IgD-negative memory B cell (primary cell): Measurements from ENCODE around the gene MYL6. TPM values are rescaled to one million over a fixed set of nuclear protein-coding genes. Genes with fewer than 3 reads are reported as not detected.
"Not testable (repeated sequence)": the region's sequence is repeated elsewhere in the genome, so short reads cannot be mapped to it uniquely, and the experiment has no call there.

Experiments
- H3K27ac Mint-ChIP-seq, 3 donors: one replicate each; pipeline ENCODE4 v1.8.0; 2020 to 2022; ENCODE audit warnings: mild to moderate bottlenecking in 3 of 3, mixed read lengths in 3 of 3, moderate library complexity in 1 of 3
- H3K27me3 Mint-ChIP-seq: one replicate; pipeline ENCODE4 v1.8.0; 2021; ENCODE audit warnings: mixed read lengths
- H3K36me3 Mint-ChIP-seq: one replicate; pipeline ENCODE4 v1.8.0; 2020; ENCODE audit warnings: mild to moderate bottlenecking, mixed read lengths
- H3K4me1 Mint-ChIP-seq, 3 donors: one replicate each; pipeline ENCODE4 v1.8.0; 2020 to 2022; ENCODE audit warnings: mixed read lengths in 3 of 3, mild to moderate bottlenecking in 1 of 3
- H3K4me3 Mint-ChIP-seq, 4 donors: one replicate each; pipeline ENCODE4 v1.8.0; 2020 to 2022; ENCODE audit warnings: mild to moderate bottlenecking in 4 of 4, mixed read lengths in 4 of 4, moderate library complexity in 3 of 4
- H3K9me3 Mint-ChIP-seq, 3 donors: one replicate each; pipeline ENCODE4 v1.8.0; 2020 to 2021; ENCODE audit warnings: mixed read lengths in 3 of 3, mild to moderate bottlenecking in 1 of 3
- polyA plus RNA-seq: library from polyadenylated mRNA; unstranded; fragments of 300-500 nt; fragmentation: Illumina TruSeq; gene quantifications from one replicate; pipeline ENCODE4 v1.2.3, GENCODE V29; 2021

Gene MYL6
- 1,656 TPM for polyA plus RNA-seq

- no peaks in the 10 kb centered on the region for H3K9me3 Mint-ChIP-seq
- peaks cover 4% of the 10 kb centered on the region for H3K36me3 Mint-ChIP-seq
- H3K4me1 Mint-ChIP-seq, result peaks cover 18 to 29% (median 27%) of the 10 kb centered on the region in 3 donors
- H3K27me3 Mint-ChIP-seq, result no peaks in the 10 kb centered on the region
- peak within 1 kb of the TSS; percentile 79 to 100 (median 99) for H3K4me3 Mint-ChIP-seq
- peak within 1 kb of the TSS; percentile 64 to 99 (median 97) for H3K27ac Mint-ChIP-seq
Observed at GRCh38 chr12:56158029-56158925, at the start of gene MYL6. TSS of gene MYL6 (plus strand) at chr12:56158359. CDS start at chr12:56158402, 43 bp downstream.

DNA sequence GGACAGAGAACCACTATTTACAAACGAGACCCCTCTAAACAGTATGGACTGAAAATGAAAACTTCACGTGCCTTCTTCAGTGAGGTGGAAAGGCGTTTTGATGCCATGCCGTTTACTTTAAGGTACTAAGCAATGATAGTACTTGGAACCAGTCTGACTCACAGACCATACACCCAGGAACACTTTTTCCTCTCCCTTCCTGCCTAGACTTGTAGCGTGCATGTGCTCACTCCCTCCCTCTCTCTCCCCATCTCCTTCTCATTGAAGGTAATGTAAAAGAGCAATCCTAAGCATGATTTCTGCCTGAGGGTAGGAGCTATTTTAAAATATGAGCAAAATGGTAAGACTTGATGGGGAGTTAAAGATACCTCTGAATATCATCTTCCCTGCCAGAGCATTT, 47.6 kb upstream of the MYL6 start:
- no peaks in the 10 kb centered on the region for H3K27me3 Mint-ChIP-seq
- no peaks in the 10 kb centered on the region for H3K9me3 Mint-ChIP-seq
- no peak overlapping the region for H3K27ac Mint-ChIP-seq
- peaks cover 10 to 11% (median 10%) of the 10 kb centered on the region in 3 donors for H3K4me1 Mint-ChIP-seq
- H3K4me3 Mint-ChIP-seq, result no peak overlapping the region
- H3K36me3 Mint-ChIP-seq, result peaks cover 10% of the 10 kb centered on the region

DNA sequence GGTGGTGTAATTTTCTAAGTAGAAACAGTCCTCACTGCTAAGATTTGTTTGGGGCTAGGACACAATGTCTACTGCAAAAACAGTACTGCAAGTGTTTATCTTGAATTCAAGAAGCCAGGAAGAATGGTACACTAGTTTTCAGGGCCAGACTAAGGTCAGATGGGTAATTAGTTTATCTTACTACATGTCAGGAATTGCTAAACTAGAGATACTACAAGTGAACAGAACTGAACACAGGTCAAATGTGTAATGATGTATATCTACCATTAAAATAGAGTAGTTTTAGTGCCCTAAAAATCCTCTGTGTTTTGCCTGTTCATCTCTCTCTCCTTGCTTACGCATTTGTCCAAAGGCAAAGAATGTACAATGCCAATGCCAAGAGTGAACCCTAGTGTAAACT, 44.1 kb upstream of the MYL6 start:
- Mint-ChIP-seq H3K36me3 (peaks cover 15% of the 10 kb centered on the region), H3K4me1 (peaks cover 13 to 18% (median 17%) of the 10 kb centered on the region in 3 donors), H3K4me3 (peak overlapping the region in 3 of 4 donors; percentile 54 to 72 (median 70))

GRCh38 chr12:56115329-56115728, 42.8 kb upstream of the MYL6 start:
- Mint-ChIP-seq H3K27ac (peak overlapping the region; percentile 88 to 99 (median 96)), H3K27me3 (no peaks in the 10 kb centered on the region), H3K36me3 (peaks cover 15% of the 10 kb centered on the region), H3K4me3 (peak overlapping the region; percentile 85 to 99 (median 96)), H3K4me1 (peaks cover 18 to 24% (median 23%) of the 10 kb centered on the region in 3 donors), H3K9me3 (no peaks in the 10 kb centered on the region)

More for the DNA sequence above, 44.1 kb upstream of the MYL6 start:
- H3K27ac Mint-ChIP-seq, result peak overlapping the region in 1 of 3 donors; percentile 21
- no peaks in the 10 kb centered on the region for H3K27me3 Mint-ChIP-seq
- no peaks in the 10 kb centered on the region for H3K9me3 Mint-ChIP-seq

DNA sequence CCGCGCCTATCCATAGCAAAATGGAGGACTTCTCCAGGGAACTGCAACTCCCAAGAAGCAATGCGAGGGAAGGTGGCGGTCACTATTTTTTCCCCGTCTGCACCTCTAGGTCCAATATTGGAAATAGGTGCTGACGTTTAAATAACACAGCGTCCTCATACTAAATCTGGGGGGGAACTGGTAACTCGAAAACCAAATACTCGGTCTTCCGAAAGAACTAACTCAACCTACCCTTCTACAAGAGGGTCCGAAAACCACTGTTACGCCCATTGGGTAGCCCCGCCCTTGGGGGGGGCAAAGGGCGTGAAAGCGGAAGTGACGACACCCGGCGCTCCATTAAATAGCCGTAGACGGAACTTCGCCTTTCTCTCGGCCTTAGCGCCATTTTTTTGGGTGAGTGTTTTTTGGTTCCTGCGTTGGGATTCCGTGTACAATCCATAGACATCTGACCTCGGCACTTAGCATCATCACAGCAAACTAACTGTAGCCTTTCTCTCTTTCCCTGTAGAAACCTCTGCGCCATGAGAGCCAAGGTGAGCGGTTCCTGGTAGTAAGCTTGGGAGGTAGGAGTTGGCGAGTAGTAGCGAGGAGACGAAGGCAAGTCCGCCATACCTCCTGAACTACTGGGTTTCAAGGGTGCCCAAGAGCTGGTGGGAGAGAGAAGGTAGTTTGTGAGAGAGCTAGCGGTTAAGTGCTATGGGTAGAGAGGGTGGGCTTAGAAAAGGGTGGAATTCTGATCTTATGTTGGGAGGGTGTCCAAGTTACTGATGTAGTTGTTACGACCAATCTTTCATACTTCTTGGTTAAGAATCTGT, 41.7 kb upstream of the MYL6 start, which contains the start of gene RPL41:
TSS of gene RPL41 (plus strand) at position 367 of the 815 bp plus-strand sequence.
- no peaks in the 10 kb centered on the region for H3K27me3 Mint-ChIP-seq
- H3K4me3 Mint-ChIP-seq, result peak within 1 kb of the TSS; percentile 85 to 99 (median 96)
- H3K27ac Mint-ChIP-seq, result peak within 1 kb of the TSS; percentile 88 to 99 (median 96)
- H3K9me3 Mint-ChIP-seq, result no peaks in the 10 kb centered on the region
- H3K4me1 Mint-ChIP-seq, result peaks cover 18 to 24% (median 23%) of the 10 kb centered on the region in 3 donors
- peaks cover 11% of the 10 kb centered on the region for H3K36me3 Mint-ChIP-seq

DNA sequence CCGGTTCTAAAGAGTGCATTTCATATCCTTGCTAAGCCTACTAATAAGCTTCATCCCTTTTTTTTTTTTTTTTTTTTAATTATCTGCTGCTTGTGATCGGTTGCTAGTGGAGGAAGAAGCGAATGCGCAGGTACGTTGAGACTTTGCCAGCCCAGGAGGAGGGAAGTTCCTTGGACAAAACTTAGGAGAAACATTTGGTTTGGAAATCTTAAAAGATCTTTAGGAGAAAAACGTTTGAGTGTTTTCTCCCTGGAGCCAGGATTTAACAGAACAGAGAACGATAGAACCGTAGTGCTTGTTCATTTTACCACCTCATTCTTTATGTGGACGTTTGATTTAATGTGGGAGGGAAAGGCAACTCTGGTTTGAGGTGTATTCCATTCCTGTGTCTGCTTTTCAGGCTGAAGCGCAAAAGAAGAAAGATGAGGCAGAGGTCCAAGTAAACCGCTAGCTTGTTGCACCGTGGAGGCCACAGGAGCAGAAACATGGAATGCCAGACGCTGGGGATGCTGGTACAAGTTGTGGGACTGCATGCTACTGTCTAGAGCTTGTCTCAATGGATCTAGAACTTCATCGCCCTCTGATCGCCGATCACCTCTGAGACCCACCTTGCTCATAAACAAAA, 41.0 kb upstream of the MYL6 start:
- Mint-ChIP-seq H3K4me1 (peaks cover 18 to 24% (median 23%) of the 10 kb centered on the region in 3 donors), H3K36me3 (peaks cover 11% of the 10 kb centered on the region), H3K4me3 (peak overlapping the region; percentile 85 to 99 (median 96)), H3K27ac (peak overlapping the region; percentile 88 to 99 (median 96))
- H3K27me3 Mint-ChIP-seq, H3K9me3 Mint-ChIP-seq: not testable (repeated sequence)

DNA sequence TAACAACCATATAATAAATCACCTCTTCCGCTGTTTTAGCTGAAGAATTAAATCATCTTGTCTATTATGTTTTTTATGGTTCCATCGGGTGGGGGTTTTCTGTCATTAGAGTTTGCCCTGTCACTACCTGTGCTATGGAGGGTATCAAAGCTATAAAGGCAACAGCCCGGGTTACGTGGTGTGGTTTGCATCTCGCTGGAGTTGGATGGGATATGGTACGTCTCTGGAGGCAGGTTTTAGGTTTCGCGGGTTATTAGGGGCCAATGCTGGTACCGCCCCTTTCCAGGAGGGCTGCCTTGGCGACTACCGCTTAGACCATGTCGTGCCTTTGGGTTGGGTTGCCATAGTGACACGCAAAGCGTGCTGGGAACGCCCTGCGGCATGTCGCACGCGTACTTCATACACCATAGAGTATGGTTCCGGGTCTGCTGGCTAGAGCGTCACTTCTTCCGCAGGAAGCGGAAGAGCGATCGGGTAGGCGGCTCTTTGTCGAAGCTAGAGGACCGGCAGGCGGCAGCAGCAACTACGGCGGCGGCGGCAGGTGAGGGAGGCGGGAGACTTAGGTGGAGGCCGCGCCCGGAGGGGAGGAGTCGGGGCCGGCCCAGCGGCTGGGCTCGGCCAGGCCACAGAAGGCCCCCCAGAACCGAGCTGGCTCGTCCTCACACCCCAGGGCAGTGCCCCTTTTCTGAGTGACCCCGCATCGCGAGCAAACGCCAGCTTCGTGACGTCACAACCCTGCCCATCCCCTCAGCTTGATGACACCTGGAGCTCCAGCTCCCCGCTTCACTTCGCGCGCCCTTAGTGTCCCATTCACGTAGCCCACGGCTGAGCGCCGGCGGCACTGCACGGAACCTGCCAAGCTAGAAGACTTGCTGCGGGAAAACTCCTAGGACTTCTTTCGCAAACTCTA, 40.1 kb upstream of the MYL6 start, which contains the start of gene ZC3H10:
TSS of gene ZC3H10 (plus strand) at position 489 of the 910 bp plus-strand sequence. CDS start 2,297 bp downstream, outside the sequence.
- peaks cover 18 to 24% (median 23%) of the 10 kb centered on the region in 3 donors for H3K4me1 Mint-ChIP-seq
- peak within 1 kb of the TSS; percentile 85 to 99 (median 96) for H3K4me3 Mint-ChIP-seq
- no peaks in the 10 kb centered on the region for H3K9me3 Mint-ChIP-seq
- H3K27ac Mint-ChIP-seq, result peak within 1 kb of the TSS; percentile 88 to 99 (median 96)
- H3K36me3 Mint-ChIP-seq, result peaks cover 10% of the 10 kb centered on the region
- H3K27me3 Mint-ChIP-seq, result no peaks in the 10 kb centered on the region

DNA sequence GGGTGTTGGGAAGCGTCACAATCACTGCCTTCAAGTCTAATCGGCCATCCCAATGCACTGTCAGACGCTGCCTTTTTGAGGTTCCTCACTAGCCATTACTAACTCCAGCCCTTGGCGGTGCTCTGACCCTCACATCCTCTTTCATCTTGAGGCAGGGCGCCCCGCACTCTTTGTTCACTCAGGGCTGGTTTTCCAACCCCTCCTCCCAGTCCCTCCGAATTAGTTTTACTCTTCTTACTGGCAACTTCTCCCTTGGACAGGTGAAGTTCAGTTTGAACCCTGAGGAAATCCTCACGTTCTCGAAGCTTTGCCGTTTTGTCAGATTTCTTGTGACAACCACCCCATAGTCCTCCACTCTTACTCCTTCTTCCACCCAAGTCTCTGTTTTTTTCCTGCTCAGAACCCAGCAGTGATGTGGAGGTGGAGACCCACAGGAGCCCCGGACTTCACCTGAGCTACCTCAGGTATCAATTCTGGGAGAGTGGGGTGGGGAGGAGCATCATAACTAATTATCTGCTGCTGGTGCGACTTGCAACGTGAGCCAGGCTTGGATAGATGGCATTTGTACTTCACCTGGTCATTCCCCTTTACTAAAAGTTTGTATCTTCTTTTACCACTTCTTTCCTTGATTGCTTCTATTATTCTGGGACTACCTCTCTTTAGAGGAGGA, 39.3 kb upstream of the MYL6 start:
- peaks cover 18 to 24% (median 23%) of the 10 kb centered on the region in 3 donors for H3K4me1 Mint-ChIP-seq
- no peaks in the 10 kb centered on the region for H3K9me3 Mint-ChIP-seq
- peak overlapping the region; percentile 85 to 99 (median 96) for H3K4me3 Mint-ChIP-seq
- peak overlapping the region; percentile 88 to 99 (median 96) for H3K27ac Mint-ChIP-seq
- H3K27me3 Mint-ChIP-seq, result no peaks in the 10 kb centered on the region
- H3K36me3 Mint-ChIP-seq, result peaks cover 8% of the 10 kb centered on the region

- Mint-ChIP-seq H3K4me3 (peak overlapping the region; percentile 85 to 99 (median 96)), H3K27me3 (no peaks in the 10 kb centered on the region), H3K9me3 (no peaks in the 10 kb centered on the region), H3K4me1 (peaks cover 18 to 26% (median 23%) of the 10 kb centered on the region in 3 donors), H3K36me3 (peaks cover 8% of the 10 kb centered on the region), H3K27ac (peak overlapping the region; percentile 65 to 99 (median 88))
Observed at GRCh38 chr12:56119361-56119796, 38.8 kb upstream of the MYL6 start.

DNA sequence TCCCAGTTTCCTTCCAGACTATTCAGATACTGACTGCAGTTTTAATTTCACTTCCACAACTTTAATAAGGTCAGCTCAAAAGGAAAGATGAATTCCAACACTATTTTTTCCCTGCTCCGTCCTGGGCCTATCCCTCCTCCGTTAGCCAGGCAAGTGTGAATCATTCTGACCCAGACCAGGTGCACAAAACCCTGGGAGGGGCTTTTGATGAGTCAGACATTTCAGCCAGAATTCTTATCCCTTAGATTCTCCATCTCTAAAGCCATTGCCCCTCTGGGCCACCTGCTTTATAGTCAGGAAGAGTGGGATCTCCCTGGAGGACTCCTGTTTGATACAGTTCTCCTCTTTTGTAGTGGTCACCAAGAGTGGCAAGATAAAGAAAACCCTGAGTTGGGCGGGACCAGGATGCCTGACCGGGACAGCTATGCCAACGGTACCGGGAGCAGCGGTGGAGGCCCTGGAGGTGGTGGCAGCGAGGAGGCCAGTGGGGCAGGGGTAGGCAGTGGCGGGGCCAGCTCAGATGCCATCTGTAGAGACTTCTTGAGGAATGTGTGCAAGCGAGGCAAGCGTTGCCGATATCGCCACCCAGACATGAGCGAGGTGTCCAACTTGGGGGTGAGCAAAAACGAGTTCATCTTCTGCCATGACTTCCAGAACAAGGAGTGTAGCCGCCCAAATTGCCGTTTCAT, 37.9 kb upstream of the MYL6 start:
- no peak overlapping the region for H3K4me3 Mint-ChIP-seq

GRCh38 chr12:56121204-56121870, 36.8 kb upstream of the MYL6 start:
- H3K27me3 Mint-ChIP-seq, result no peaks in the 10 kb centered on the region
- no peak overlapping the region for H3K27ac Mint-ChIP-seq
- peaks cover 22 to 28% (median 24%) of the 10 kb centered on the region in 3 donors for H3K4me1 Mint-ChIP-seq
- peaks cover 8% of the 10 kb centered on the region for H3K36me3 Mint-ChIP-seq
- H3K4me3 Mint-ChIP-seq, result no peak overlapping the region
- no peaks in the 10 kb centered on the region for H3K9me3 Mint-ChIP-seq

More for the DNA sequence above, 37.9 kb upstream of the MYL6 start:
- Mint-ChIP-seq H3K27me3 (no peaks in the 10 kb centered on the region), H3K4me1 (peaks cover 18 to 27% (median 22%) of the 10 kb centered on the region in 3 donors), H3K36me3 (peaks cover 8% of the 10 kb centered on the region), H3K9me3 (no peaks in the 10 kb centered on the region), H3K27ac (no peak overlapping the region)

DNA sequence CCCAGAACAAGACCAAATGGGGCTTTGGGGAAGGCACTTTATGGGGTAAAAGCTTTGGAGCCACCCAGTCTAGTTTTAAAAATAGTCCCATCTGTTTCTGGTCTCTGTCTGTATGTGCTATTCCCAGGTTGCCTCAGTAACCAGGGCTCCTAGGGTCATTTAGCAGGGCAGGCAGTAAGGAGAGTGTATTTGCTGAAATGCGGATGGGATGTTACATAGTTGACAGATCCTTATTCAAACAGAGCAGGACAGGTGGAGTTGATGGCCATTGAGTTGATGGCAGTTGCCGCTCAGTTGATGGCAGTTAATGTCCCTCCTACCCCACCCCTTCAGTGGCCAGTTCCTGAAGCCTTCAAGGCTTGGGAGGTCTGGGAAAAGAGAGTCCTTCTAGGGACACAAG, 35.5 kb upstream of the MYL6 start:
- H3K27ac Mint-ChIP-seq, result no peak overlapping the region
- peaks cover under 1% of the 10 kb centered on the region for H3K27me3 Mint-ChIP-seq
- peaks cover 4% of the 10 kb centered on the region for H3K36me3 Mint-ChIP-seq
- peaks cover 27 to 39% (median 31%) of the 10 kb centered on the region in 3 donors for H3K4me1 Mint-ChIP-seq
- H3K9me3 Mint-ChIP-seq, result no peaks in the 10 kb centered on the region
- peak overlapping the region in 1 of 4 donors; percentile 3 for H3K4me3 Mint-ChIP-seq
